HG03432 (cell line): ENCODE results near the gene IQCM.

Source experiments
- ATAC-seq: cut with Tn5 transposase; IDR thresholded peaks from one replicate; pipeline ENCODE4 v1.9.1; 2021; ENCODE audit warnings: mild to moderate bottlenecking, moderate library complexity; ENCODE audit not compliant: unreplicated experiment

The IQCM gene

DNA sequence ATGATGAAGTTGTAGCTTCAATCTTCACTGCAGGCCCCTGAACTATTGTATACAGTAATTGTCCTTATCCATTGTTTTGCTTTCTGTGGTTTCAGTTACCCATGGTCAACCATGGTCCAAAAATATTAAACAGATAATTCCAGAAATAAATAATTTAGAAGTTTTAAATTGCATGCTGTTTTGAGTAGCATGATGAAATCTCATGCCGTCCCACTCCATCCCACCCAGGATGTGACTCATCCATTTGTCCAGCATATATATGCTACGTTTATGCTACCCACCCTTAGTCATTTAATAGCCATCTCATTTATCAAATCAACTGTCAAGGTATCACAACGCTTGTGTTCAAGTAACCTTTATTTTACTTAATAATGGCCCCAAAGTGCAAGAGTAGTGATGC lies 34.5 kb downstream of the IQCM start:
- ATAC-seq, result no peak

GRCh38 chr4:149768477-149768876 lies 47.2 kb downstream of the IQCM start:
- ATAC-seq, result no peak

DNA sequence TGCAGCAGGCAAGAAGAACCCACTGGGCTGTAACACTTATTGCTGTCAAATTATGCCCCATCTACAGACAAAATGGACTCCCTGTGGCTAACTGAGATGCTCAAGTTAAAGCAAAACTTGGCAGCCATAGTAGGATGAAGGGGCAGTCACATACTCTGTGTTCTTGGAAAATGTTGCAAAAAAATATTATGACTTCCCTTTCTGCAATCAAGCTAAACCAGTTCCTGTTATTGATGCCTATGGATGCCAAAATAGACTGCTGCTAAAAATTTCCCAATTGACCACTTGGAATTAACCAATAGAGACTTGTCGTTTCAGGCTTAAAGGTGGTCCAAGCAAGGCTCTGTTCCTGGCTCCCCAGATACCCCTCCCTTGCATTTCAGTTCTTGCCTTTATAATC lies 49.5 kb downstream of the IQCM start:
- no peak for ATAC-seq

GRCh38 chr4:149765630-149766029 lies 50.0 kb downstream of the IQCM start:
- ATAC-seq, result no peak

DNA sequence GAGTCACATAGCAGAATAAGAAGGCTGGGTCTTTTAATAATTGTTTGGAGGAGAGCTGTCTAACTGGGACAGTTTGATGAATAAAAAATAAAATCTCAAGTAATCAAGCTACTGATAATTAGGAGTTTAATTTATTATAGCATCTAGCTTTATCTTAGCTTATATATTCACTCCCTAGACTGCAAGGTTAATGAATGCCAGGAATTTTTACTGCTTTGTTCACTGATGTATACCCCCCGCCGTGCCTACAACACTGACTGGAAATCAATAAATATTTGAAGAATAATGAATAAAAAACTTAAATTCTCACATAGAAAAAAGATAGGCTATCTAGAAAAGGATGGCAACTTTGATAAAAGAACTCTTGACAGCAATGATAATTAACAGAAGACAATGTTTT lies 59.7 kb downstream of the IQCM start:
- no peak for ATAC-seq

GRCh38 chr4:149754526-149754925 lies 61.1 kb downstream of the IQCM start:
- no peak for ATAC-seq

- ATAC-seq, result no peak
These were observed 62.9 kb downstream of the IQCM start for GRCh38 chr4:149752729-149753128.

- ATAC-seq, result no peak
These were observed 64.5 kb downstream of the IQCM start for GRCh38 chr4:149751174-149751573.

GRCh38 chr4:149749784-149750183 lies 65.9 kb downstream of the IQCM start:
- no peak for ATAC-seq

DNA sequence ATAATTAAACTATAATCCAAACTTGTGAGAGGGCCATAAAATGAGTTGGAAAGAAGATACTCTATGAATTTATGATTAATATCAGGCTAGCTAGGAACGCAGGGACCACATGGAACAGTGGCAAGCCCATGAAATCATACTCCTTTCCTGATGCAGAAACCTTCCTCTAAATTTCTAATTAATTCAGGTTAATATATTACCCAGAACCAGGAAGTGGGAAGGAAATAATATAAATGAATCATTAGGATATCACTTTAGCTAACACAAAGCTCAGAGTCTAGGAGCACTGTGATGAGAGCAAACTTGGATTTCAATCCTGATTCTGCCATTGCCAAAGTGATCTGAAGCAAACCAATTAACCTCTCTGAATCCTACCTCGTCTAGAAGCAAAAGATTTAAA lies 68.0 kb downstream of the IQCM start:
- no peak for ATAC-seq

- ATAC-seq, result no peak
These were observed 69.4 kb downstream of the IQCM start for GRCh38 chr4:149746276-149746675.

DNA sequence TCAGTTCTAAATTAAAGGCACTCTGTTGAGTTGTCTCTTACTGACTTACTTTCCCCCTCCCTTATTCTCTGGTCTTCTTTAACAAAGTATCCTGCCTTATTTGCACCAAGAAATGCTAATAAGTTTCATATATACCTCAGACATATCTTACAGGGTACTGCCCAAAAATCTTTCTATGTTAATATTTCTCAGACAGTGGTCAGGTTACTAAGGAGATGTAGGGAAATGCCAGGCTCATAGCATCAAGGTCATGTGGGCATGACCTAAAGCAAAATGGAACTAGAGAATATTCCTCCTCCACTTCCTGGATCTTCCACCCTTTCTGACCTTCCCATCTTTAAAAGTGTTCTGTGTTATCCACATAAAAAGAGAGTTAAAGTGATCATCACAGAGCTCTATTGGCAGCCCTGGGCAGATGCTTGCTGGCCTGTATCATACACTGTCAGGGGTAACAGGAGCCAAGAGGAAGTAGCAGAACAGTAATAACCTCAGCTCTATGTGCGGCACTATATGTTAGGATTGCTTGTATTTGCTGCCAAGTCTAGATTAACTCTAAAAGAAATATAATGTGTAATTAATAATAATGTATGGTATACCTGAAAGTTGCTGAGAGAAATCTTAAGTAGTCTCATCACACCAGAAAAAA lies 74.3 kb downstream of the IQCM start:
- peak; percentile 62 for ATAC-seq

- no peak for ATAC-seq
These were observed 77.5 kb downstream of the IQCM start for GRCh38 chr4:149738156-149738555.

- ATAC-seq, result no peak
These were observed 79.8 kb downstream of the IQCM start for GRCh38 chr4:149735796-149736195.

DNA sequence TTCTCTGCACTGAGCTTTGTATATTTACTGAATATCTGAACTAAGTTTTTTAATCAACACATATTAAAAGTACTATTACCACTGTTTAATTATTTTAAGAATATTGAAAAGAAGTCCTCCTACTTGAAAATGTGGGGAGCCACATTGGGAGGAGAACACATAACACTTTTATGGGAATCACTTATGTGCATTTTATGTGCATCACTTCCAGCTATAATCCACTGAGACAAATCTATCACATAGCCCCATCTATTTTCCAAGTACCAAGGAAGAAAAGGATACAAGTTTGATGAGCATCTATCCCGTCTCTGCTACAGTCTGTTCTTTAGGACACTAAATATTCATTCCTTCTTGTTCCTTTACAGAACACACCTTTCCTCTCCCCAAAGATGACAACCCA lies 87.2 kb downstream of the IQCM start:
- no peak for ATAC-seq

GRCh38 chr4:149727663-149728062 lies 88.0 kb downstream of the IQCM start:
- no peak for ATAC-seq

DNA sequence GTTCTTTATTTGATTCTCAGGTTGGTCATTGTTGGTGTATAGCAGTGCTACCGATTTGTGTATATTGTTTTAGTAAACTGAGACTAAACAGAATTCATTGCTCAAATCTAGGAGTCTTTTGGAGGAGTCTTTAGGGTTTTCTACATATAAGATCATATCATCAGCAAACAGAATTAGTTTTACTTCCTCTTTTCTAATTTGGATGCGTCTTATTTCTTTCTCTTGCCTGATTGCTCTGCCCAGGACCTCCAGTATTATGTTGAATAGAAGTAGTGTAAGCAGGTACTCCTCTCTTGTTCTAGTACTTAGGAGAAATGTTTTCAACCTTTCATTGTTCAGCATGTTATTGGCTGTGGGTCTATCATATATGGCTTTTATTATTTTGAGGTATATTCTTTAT lies 92.6 kb downstream of the IQCM start:
- ATAC-seq, result peak; percentile 37

GRCh38 chr4:149719806-149720205 lies 95.8 kb downstream of the IQCM start:
- peak; percentile 65 for ATAC-seq

GRCh38 chr4:149719357-149719756 lies 96.3 kb downstream of the IQCM start:
- ATAC-seq, result no peak

DNA sequence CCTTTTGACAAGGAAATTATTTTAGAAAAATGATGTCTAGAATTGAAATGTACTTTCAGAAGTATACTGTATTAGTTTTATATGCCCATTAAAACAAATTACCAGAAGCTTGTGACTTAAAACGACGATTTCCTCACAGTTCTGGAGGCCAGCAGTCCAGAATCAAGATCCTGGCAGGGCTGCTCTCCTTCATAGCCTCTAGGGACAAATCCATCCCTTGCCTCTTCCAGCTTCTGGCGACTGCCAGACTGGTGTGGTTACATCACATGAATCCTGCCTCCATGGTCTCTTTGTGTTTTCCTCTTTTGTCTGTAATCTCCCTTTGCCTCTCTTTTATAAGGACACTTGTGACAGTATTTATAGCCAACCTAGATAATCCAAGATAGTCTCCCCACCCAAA lies 97.1 kb downstream of the IQCM start:
- ATAC-seq, result no peak

- ATAC-seq, result no peak
These were observed 98.9 kb downstream of the IQCM start for GRCh38 chr4:149716728-149717127.

DNA sequence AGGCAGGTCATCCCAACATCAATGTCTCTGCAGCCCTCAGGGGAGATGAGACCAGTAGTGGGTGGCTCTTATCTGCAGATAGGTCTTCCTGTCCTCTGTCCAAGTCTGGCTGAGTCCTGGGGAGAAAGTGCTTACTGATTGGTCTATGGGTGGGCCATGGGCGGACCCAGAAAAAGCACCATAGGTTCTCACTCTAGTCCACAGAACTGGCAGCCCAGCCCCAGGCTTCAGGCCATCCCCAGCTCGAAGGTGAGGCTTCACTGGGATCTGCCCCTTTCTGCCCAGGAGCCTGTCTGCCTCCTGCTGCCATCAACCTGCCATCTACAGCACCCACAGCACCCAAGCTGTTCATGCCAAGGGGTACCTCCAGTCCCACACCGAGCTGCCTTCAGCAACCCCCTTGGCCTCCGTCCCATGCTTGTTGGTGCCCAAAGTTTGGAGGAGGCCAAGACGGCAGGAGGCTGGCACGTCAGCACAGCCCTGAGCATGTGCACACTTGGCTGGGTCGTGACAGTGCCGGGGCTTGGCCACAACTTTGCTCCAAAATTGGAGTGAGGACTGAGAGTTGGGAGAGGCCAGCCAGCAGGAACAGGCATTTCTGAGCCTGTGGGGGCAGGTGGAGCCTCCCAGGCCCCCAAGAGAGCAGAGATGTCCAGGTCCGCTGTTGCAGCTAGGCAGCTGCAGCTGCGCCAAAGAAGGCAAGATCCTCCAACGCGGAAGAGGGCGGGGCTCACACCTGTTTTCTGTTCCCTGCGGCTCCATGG lies 99.6 kb downstream of the IQCM start:
- ATAC-seq, result no peak

GRCh38 chr4:149713031-149713430 lies 102.6 kb downstream of the IQCM start:
- no peak for ATAC-seq
